HG02852 (cell line): Measurements from ENCODE around the gene CLCN4.

Source experiments
- ATAC-seq: cut with Tn5 transposase; IDR thresholded peaks from one replicate; pipeline ENCODE4 v1.9.1; 2021; ENCODE audit warnings: mild to moderate bottlenecking, moderate library complexity; ENCODE audit not compliant: unreplicated experiment

The CLCN4 gene

GRCh38 chrX:10189317-10190268, 32.8 kb downstream of the CLCN4 start:
- ATAC-seq: peak; percentile 87

DNA sequence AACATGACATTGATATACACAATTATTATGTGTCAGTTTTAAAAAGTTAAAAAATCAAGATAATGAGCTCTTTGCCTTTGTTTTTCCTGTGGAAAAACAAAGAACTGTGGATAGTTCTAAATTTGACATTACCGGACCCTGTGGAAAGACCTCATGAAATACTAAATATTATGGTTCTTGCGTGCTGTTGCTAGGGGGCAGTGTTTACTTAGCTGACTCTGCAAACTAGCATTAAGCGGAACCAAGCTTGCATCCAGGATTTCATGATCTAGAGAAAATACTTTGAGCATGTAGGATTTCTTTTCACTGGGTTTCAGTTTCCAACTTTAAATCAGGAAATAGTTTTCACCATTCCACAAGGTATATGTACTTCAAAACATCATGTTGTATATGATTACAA, 33.6 kb downstream of the CLCN4 start:
- peak; percentile 46 for ATAC-seq

DNA sequence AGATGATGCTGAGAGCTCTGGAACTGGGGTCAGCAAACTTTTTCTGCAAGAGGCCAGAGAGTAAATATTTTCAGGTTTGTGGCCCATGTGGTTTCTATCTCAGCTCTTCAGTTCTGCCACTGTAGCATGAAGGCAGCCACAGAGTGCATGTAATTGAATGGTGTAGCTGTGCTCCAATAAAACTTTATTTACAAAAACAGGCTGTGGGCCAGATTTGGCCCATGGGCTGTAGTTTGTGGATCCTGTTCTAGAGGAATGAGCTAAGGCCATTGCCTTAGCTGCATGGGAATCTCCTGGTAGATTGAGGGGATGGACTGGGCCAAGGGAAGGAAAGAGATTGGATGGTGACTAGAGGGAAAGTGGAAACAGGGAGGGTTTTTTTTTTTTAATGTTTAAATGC, 36.8 kb downstream of the CLCN4 start:
- ATAC-seq: no peak

- ATAC-seq: no peak
These were observed 38.6 kb downstream of the CLCN4 start for GRCh38 chrX:10195425-10195824.

GRCh38 chrX:10195947-10196346, 39.2 kb downstream of the CLCN4 start:
- ATAC-seq: no peak

- ATAC-seq: no peak
These were observed 40.8 kb downstream of the CLCN4 start for GRCh38 chrX:10197279-10198210.

- ATAC-seq: no peak
These were observed 41.5 kb downstream of the CLCN4 start for GRCh38 chrX:10198254-10198653.

- ATAC-seq: peak; percentile 71
These were observed 42.4 kb downstream of the CLCN4 start for GRCh38 chrX:10199212-10199611.

DNA sequence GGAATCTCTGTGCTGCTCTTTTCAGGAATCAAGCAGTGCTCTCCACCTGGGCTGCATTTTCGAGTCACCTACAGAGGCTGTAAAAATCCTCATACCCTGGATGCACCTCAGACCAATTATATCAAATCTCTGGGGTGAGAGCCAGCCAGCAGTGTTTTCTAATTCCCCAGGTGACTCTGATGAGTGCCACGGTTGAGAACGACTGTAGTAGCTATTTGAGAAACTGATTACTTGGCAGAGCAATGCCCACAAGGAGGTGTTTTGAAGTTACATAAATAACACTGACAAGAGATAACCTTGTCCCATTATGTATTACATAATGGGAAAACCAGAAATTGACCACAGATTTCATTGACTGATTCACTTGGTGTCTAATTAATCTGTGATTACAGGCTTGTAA, 46.8 kb downstream of the CLCN4 start:
- no peak for ATAC-seq

DNA sequence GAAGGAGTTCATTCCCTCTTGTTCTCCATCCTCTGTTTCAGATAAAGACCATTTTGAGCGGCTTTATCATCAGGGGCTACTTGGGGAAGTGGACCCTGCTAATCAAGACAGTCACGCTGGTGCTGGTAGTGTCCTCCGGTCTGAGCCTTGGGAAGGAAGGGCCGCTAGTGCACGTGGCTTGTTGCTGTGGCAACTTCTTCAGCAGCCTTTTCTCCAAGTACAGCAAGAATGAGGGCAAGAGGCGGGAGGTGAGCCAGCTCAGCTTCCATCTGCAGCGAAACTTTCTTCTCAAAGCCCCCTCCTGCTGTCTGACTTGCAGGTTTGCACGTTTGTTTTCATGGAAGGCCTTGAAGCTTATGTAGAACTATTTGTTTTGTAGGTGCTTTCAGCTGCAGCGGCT, 49.5 kb downstream of the CLCN4 start:
- no peak for ATAC-seq

- ATAC-seq: no peak
These were observed 51.6 kb downstream of the CLCN4 start for GRCh38 chrX:10208281-10208856.

- ATAC-seq: no peak
These were observed 52.2 kb downstream of the CLCN4 start for GRCh38 chrX:10208953-10209352.

DNA sequence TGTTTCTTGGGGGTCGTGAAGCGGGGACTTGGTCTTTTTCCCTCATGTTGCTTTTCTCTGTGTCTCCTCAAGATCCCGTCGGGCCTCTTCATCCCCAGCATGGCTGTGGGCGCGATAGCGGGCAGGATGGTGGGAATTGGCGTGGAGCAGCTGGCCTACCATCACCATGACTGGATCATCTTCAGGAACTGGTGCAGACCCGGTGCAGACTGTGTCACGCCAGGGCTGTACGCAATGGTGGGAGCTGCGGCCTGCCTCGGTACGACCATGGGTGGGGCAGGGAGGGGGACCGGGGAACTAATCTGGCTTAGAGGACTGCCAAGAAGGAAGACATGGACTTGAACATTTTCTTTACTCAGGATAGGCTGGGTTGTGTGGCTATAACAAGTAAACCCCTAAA, 55.6 kb downstream of the CLCN4 start:
- ATAC-seq: no peak

DNA sequence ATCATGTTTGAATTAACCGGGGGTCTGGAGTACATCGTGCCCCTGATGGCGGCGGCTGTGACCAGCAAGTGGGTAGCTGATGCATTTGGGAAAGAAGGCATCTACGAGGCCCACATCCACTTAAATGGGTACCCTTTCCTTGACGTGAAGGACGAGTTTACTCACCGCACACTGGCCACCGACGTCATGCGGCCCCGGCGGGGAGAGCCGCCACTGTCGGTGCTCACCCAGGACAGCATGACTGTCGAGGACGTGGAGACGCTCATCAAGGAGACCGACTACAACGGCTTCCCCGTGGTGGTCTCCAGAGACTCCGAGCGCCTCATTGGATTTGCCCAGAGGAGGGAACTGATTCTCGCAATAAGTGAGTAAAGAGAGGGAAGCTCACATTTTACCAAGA, 56.9 kb downstream of the CLCN4 start:
- ATAC-seq: no peak

DNA sequence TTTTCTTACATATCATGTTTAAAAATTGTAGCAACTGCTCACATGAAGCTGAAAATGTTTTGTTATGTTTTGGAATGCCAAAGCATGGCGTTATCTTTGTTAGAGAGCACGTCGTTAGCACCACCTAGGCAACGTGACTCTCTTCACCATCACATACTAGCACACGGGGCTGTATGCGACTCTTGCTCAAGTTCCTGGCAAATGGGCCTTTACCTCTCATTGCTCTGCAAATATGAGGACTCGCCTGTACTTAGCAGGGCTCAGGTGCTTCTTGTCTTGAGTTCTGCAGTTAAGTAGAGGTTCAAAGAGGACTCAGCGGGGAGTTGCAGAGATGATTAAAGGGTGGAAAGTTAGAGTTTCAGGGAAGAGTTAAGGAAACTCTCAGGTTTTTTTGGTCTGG, 59.4 kb downstream of the CLCN4 start:
- ATAC-seq: no peak

GRCh38 chrX:10217198-10217597, 60.4 kb downstream of the CLCN4 start:
- ATAC-seq: no peak

DNA sequence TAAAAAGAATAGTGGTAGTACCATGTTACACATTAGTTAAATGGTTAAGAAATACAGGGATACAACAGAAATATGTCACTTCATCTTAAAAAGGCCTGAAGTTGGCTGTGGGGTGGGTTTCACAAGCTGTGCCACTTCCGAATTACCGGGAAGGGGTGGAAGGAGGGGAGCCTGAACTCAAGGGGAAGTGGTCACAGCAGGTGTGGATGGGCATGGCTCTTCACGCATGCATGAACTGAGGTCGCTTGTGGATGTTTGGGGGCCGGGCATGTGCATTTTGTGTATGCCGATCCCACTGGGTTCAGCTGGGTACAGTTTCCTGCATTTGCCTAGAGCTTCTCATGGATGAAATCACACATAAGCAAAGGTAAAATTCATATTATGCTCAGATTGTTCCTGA, 64.9 kb downstream of the CLCN4 start:
- no peak for ATAC-seq

DNA sequence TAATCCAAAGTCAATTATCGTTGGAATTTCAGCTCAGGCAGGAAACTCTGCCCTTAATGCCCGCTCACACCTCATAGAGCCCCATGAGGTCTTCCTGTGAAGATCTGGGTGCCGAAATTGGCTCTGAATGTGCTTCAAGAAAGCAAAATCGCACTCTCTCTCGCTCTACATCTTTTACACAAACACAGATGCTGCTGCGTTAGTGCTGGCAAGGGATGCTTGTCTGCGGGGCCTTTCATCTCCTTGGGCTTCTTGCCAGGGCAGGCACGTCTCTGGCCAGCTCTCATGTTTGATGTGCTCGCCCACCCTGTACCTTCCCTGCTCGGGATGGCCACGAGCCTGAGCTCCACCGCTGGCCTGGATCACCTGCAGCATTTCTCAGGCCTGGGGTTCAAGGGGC, 66.5 kb downstream of the CLCN4 start:
- no peak for ATAC-seq

DNA sequence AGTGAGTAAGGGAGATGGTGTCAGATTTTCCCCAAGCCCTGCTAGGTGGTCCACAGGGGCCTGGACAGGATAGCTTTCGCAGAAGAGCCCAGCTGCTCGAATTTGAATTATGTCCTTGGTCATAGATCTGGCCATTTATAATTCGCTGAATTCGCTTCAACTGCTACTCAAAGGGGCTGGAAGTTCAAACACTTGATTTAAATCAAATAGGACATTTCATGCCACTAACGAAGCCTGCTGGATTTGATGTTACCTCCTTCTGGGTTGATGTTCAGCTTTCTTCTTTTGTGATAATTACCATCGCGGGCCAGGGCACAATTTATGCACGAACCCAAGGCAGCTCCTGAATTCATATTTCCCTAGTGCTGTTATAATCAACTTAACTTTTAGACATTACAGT, 67.0 kb downstream of the CLCN4 start:
- ATAC-seq: no peak

- ATAC-seq: no peak
These were observed 73.4 kb downstream of the CLCN4 start for GRCh38 chrX:10230222-10230621.

DNA sequence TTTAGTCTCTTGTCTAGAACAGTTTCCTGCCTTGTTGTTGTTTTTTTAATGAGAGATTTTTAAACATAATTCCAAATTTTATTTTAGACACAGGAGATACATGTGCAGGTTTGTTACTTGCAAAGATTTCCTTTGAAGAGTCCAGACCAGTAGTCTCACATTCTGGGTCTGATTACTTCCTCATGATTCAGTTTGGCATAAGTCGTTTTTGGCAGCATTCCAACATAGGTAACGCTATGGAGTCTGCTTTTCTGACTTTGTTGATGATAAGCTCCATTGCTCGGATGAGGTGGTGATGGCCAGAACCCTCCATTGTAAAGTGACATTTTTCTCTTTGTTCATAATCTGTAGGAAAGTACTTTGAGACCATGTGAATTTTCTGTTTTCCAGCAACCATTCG, 74.7 kb downstream of the CLCN4 start:
- no peak for ATAC-seq
